Calu3 (cell line): Measurements from ENCODE around the gene TBC1D10B. TPM values are rescaled to one million over a fixed set of nuclear protein-coding genes. Genes with fewer than 3 reads are reported as not detected.
A peak's percentile ranks its signal among the peaks of the same experiment; 100 is the strongest.

ENCODE experiments used
- BruUV-seq: library from RNA; stranded (reverse); fragments of 400-500 nt; replicated peaks from 2 replicates; lab custom pipeline; 2021; lab: Mats Ljungman, UMichigan
- CTCF ChIA-PET: fragments of 300-600 bp; sonication (Branson Sonifier 250); formaldehyde crosslinking; loops from one replicate; lab custom pipeline; 2022; ENCODE audit warnings: antibody characterized with exemption; lab: Charles Lee
- DNase-seq: peaks from one replicate; pipeline ENCODE4 v3.0.0; 2022
- H3K27ac Mint-ChIP-seq: one replicate; pipeline ENCODE4 v1.8.0; 2022; ENCODE audit warnings: mixed read lengths; ENCODE audit not compliant: unreplicated experiment
- H3K27me3 Mint-ChIP-seq: one replicate; pipeline ENCODE4 v1.8.0; 2022; ENCODE audit warnings: mixed read lengths; ENCODE audit not compliant: unreplicated experiment
- H3K36me3 Mint-ChIP-seq: one replicate; pipeline ENCODE4 v1.8.0; 2022; ENCODE audit warnings: mild to moderate bottlenecking, moderate library complexity, mixed read lengths; ENCODE audit not compliant: insufficient read depth, unreplicated experiment
- H3K4me1 Mint-ChIP-seq: one replicate; pipeline ENCODE4 v1.8.0; 2022; ENCODE audit warnings: mild to moderate bottlenecking, low read depth, mixed read lengths; ENCODE audit not compliant: unreplicated experiment
- H3K4me3 Mint-ChIP-seq: one replicate; pipeline ENCODE4 v1.8.0; 2022; ENCODE audit warnings: mild to moderate bottlenecking, low read depth, moderate library complexity, mixed read lengths; ENCODE audit not compliant: unreplicated experiment
- H3K9me3 Mint-ChIP-seq: one replicate; pipeline ENCODE4 v1.8.0; 2022; ENCODE audit warnings: low read depth, mixed read lengths; ENCODE audit not compliant: unreplicated experiment
- CTCF ChIP-seq: fragments of 200-600 bp; IDR thresholded peaks from one replicate; pipeline ENCODE4 v1.8.0; 2022; ENCODE audit warnings: antibody characterized with exemption; ENCODE audit not compliant: unreplicated experiment
- intact Hi-C: fragments of 100-400 bp; cut with micrococcal nuclease; formaldehyde crosslinking; loops from one replicate; pipeline ENCODE4 v1.10.0; 2022; ENCODE audit not compliant: unreplicated experiment
- total RNA-seq: library from RNA; stranded (reverse); gene quantifications from 2 replicates; pipeline ENCODE4 v1.2.3, GENCODE V29; 2022

The TBC1D10B gene
- total RNA-seq, 1 experiment from 2014 or later = 66.4 TPM

GRCh38 chr16:30372038-30372712, 1.9 kb upstream of the TBC1D10B start:
- intact Hi-C loops = no loop called here
- no peak for TF ChIP-seq CTCF
- CTCF ChIA-PET = interaction anchor here (0.5 to 2.2 kb wide), 3 partner anchors 37 to 237 kb away, joined by 3 to 21 read pairs (median 5); no protein-coding TSS in a partner anchor
- Mint-ChIP-seq H3K27ac (peak overlapping the region; percentile 99), H3K27me3 (peaks cover 14% of the 10 kb centered on the region), H3K36me3 (peaks cover 48% of the 10 kb centered on the region), H3K9me3 (no peaks in the 10 kb centered on the region), H3K4me1 (peaks cover 40% of the 10 kb centered on the region), H3K4me3 (peak overlapping the region; percentile 86)
- BruUV-seq = no TSS peak
- DNase-seq = no peak

- intact Hi-C loops = loop anchor here (2.0 kb wide), 1 partner anchor 17 kb away; the partner anchor contains the start of gene CD2BP2
- no peaks in the 10 kb centered on the region for H3K9me3 Mint-ChIP-seq
- H3K36me3 Mint-ChIP-seq = peaks cover 48% of the 10 kb centered on the region
These were observed 1.0 kb upstream of the TBC1D10B start for GRCh38 chr16:30371248-30371816.

GRCh38 chr16:30369938-30370455, 297 bp downstream of the TBC1D10B start:
- H3K27ac Mint-ChIP-seq = peak overlapping the region; percentile 99
- DNase-seq = no peak
- CTCF ChIA-PET = interaction anchor here (0.9 to 2.2 kb wide), 9 partner anchors 8 to 39 kb away, joined by 3 to 21 read pairs (median 4); partner anchors contain the start of genes ZNF48 and ZNF771

More at GRCh38 chr16:30371248-30371816, 1.0 kb upstream of the TBC1D10B start:
- TF ChIP-seq CTCF = no peak
- Mint-ChIP-seq H3K27me3 (peaks cover 14% of the 10 kb centered on the region), H3K4me3 (peak overlapping the region; percentile 86), H3K27ac (peak overlapping the region; percentile 99), H3K4me1 (peaks cover 44% of the 10 kb centered on the region)
- TSS peak; percentile 96 for BruUV-seq
- no peak for DNase-seq
- CTCF ChIA-PET = interaction anchor here (0.5 to 2.2 kb wide), 13 partner anchors 12 to 306 kb away, joined by 3 to 21 read pairs (median 4); partner anchors contain the start of genes ALDOA, CD2BP2, DCTPP1 and ZNF48

More at GRCh38 chr16:30369938-30370455, 297 bp downstream of the TBC1D10B start:
- Mint-ChIP-seq H3K27me3 (peaks cover 14% of the 10 kb centered on the region), H3K9me3 (no peaks in the 10 kb centered on the region), H3K4me3 (peak overlapping the region; percentile 86), H3K4me1 (peaks cover 44% of the 10 kb centered on the region), H3K36me3 (peaks cover 48% of the 10 kb centered on the region)
- no peak for TF ChIP-seq CTCF
- BruUV-seq = no TSS peak
- intact Hi-C loops = loop anchor here (2.0 kb wide), 1 partner anchor 15 kb away; the partner anchor contains the start of gene CD2BP2
